GM10266 (cell line): Measurements from ENCODE around the gene TNRC6C.
A peak's percentile ranks its signal among the peaks of the same experiment; 100 is the strongest.

ENCODE experiments used
- DNase-seq: peaks from one replicate; pipeline ENCODE4 v3.0.0; 2012; ENCODE audit errors: extremely low spot score
- TF ChIP-seq, protein P1 (sequence below): IDR thresholded peaks from 2 replicates; pipeline ENCODE4 v1.5.1; 2012; ENCODE audit warnings: mild to moderate bottlenecking, low read depth; ENCODE audit not compliant: control insufficient read depth, insufficient read depth; ENCODE audit errors: missing control alignments

The TNRC6C gene

DNA sequence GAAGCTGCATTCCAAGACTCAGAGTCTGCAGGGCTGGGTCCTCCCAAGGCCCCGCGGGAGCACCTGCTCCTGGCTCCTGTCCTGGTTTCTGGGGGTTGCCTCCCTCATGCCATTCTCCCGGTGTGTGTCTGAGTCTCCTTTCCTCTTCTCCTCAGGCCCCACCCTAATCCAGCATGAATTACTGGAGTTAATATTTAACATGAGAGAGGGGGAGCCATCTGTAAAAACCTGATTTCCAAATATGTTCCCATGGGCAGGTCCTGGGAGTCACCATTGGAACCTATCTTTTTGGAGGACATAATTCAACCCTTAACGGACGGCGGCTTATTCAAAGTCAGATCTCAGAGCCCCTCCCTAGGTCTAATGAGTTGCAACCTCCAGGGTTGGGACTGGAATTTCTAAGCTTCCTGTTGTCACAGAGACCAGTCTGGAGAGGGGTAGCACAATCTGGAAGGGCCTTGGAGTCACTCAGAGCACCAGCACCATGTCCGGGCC is 193.1 kb downstream of the TNRC6C start:
- no peak for DNase-seq
- TF ChIP-seq, protein P1, sequence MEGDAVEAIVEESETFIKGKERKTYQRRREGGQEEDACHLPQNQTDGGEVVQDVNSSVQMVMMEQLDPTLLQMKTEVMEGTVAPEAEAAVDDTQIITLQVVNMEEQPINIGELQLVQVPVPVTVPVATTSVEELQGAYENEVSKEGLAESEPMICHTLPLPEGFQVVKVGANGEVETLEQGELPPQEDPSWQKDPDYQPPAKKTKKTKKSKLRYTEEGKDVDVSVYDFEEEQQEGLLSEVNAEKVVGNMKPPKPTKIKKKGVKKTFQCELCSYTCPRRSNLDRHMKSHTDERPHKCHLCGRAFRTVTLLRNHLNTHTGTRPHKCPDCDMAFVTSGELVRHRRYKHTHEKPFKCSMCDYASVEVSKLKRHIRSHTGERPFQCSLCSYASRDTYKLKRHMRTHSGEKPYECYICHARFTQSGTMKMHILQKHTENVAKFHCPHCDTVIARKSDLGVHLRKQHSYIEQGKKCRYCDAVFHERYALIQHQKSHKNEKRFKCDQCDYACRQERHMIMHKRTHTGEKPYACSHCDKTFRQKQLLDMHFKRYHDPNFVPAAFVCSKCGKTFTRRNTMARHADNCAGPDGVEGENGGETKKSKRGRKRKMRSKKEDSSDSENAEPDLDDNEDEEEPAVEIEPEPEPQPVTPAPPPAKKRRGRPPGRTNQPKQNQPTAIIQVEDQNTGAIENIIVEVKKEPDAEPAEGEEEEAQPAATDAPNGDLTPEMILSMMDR: no peak

DNA sequence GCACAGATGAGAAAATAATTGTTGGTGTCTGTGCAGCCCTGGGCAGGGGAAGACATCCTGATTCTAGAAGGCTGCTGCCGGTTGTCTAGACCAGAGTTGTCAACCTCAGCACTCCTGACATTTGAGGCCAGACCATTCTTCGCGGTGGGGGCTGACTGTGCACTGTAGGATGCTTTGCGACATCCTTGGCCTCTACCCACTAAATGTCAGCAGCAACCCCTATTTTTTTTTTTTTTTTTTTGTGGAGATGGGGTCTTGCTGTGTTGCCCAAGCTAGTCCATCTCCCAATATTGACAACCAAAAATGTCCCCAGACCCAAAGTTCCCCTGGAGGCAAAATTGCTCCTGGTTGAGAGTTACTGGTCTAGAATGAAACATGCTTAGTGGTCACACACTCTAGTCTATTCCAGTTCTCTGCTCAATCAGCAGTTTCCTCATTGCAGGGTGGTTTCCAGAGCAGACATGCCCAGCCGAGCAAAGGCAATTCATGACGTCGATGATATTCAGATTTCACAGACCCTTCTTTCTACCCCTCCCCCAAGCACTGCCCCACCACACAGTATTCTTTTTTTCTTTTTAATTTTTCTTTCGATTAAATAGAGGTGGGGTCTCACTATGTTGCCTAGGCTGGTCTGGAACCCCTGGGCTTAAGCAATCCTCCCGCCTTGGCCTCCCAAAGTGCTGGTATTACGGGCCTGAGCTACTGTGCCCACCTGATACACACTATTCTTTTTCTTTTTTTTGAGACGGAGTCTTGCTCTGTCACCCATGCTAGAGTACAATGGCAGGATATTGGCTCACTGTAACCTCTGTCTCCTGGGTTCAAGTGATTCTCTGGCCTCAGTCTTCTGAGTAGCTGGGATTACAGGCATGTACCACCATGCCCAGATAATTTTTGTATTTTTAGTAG is 196.7 kb downstream of the TNRC6C start:
- TF ChIP-seq, protein P1: no peak
- peak; percentile 75 for DNase-seq
